HCT116 (cell line): Measurements from ENCODE around the gene SLC39A12. TPM values are rescaled to one million over a fixed set of nuclear protein-coding genes. Genes with fewer than 3 reads are reported as not detected.

Source experiments
- ATAC-seq: fragments of 200-7000 bp; cut with Tn5 transposase; 2 replicates; pipeline ENCODE4 v1.9.1; 2020; ENCODE audit warnings: mild to moderate bottlenecking, moderate library complexity
- BruUV-seq: library from RNA; stranded (reverse); fragments of 400-500 nt; replicated peaks from 2 replicates; lab custom pipeline; 2021; lab: Mats Ljungman, UMichigan
- CTCF ChIA-PET: fragments of 300-600 bp; sonication (Branson Sonifier 250); formaldehyde crosslinking; loops from one replicate; lab custom pipeline; 2021; ENCODE audit warnings: antibody characterized with exemption; lab: Charles Lee
- POLR2A ChIA-PET: fragments of 300-600, 350-600 bp; sonication (Branson Sonifier 250); formaldehyde crosslinking; loops from one replicate; lab custom pipeline; 2021; ENCODE audit warnings: antibody characterized with exemption; lab: Charles Lee
- RAD21 ChIA-PET, 2 experiments: fragments of 300-600 bp; sonication (Branson Sonifier 250); formaldehyde crosslinking; loops; one replicate each; lab custom pipeline; 2023; ENCODE audit warnings: low total read pairs in 2 of 2; ENCODE audit not compliant: uncharacterized antibody in 2 of 2, unreplicated experiment in 2 of 2, low non-redundant PET in 1 of 2; lab: Charles Lee
- DNase-seq: peaks from one replicate; pipeline ENCODE4 v3.0.0-alpha.2; 2010; ENCODE audit warnings: low read depth, low spot score
- H2AFZ ChIP-seq: fragments of 200-600 bp; shearing (Covaris generic), sonication (generic); 2 replicates; pipeline ENCODE4 v1.6.1; 2017; ENCODE audit warnings: low read depth, mixed run types, mixed read lengths, antibody characterized with exemption, low read length; ENCODE audit not compliant: poor library complexity, severe bottlenecking
- H3K27ac ChIP-seq: 2 replicates; pipeline ENCODE4 v1.5.1; 2012; ENCODE audit warnings: low read depth, low read length
- H3K27me3 ChIP-seq: fragments of 200-600 bp; sonication (generic); 2 replicates; pipeline ENCODE4 v1.6.1; 2016; ENCODE audit warnings: mixed run types, low read length, mixed read lengths; ENCODE audit not compliant: insufficient read depth
- H3K36me3 ChIP-seq, 2 experiments: fragments of 200-500 bp in 1 of 2; fragments of 200-600 bp in 1 of 2; sonication (Bioruptor generic) in 1 of 2; sonication (generic) in 1 of 2; 2 replicates each; pipeline versions ENCODE4 v1.5.1 to v1.6.1; 2014 to 2016; ENCODE audit warnings: low read length in 2 of 2, inconsistent platforms in 1 of 2, mixed read lengths in 1 of 2, mixed run types in 1 of 2; ENCODE audit not compliant: insufficient read depth in 2 of 2, control insufficient read depth in 1 of 2
- H3K4me1 ChIP-seq, 2 experiments: fragments of 200-600 bp in 1 of 2; sonication (generic) in 1 of 2; 2 replicates each; pipeline versions ENCODE4 v1.5.1 to v1.6.1; 2012 to 2017; ENCODE audit warnings: low read length in 2 of 2, inconsistent platforms in 1 of 2, mild to moderate bottlenecking in 1 of 2, mixed read lengths in 1 of 2, mixed run types in 1 of 2, moderate library complexity in 1 of 2; ENCODE audit not compliant: insufficient read depth in 2 of 2, control insufficient read depth in 1 of 2
- H3K4me2 ChIP-seq: fragments of 200-600 bp; sonication (generic); 2 replicates; pipeline ENCODE4 v1.6.1; 2017; ENCODE audit warnings: mixed run types, low read length, mixed read lengths
- H3K4me3 ChIP-seq, 2 experiments: fragments of 200-600 bp in 1 of 2; sonication (generic) in 1 of 2; replicated peaks in 1 of 2; 2 replicates each; pipeline ENCODE4 v1.5.1; 2011 to 2016; ENCODE audit warnings: low read length in 2 of 2, control low read depth in 1 of 2, low read depth in 1 of 2, mild to moderate bottlenecking in 1 of 2, mixed read lengths in 1 of 2, mixed run types in 1 of 2
- H3K79me2 ChIP-seq: fragments of 200-600 bp; sonication (generic); 2 replicates; pipeline ENCODE4 v1.6.1; 2017; ENCODE audit warnings: mild to moderate bottlenecking, mixed run types, low read length, moderate library complexity, mixed read lengths; ENCODE audit not compliant: insufficient read depth
- H3K9ac ChIP-seq: fragments of 200-600 bp; sonication (generic); 2 replicates; pipeline ENCODE4 v1.6.1; 2016; ENCODE audit warnings: low read length, mixed read lengths
- H3K9me2 ChIP-seq: fragments of 200-600 bp; sonication (generic), shearing (Covaris generic); 2 replicates; pipeline ENCODE4 v1.6.1; 2017; ENCODE audit warnings: mixed run types, mild to moderate bottlenecking, moderate library complexity; ENCODE audit not compliant: insufficient read depth
- H3K9me3 ChIP-seq, 2 experiments: fragments of 200-500 bp in 1 of 2; fragments of 200-600 bp in 1 of 2; sonication (Bioruptor generic) in 1 of 2; sonication (generic) in 1 of 2; 2 replicates each; pipeline ENCODE4 v1.6.1; 2014 to 2017; ENCODE audit warnings: low read length in 2 of 2, mixed read lengths in 2 of 2, inconsistent platforms in 1 of 2, low read depth in 1 of 2, mild to moderate bottlenecking in 1 of 2, mixed run types in 1 of 2, moderate library complexity in 1 of 2; ENCODE audit not compliant: control insufficient read depth in 1 of 2, insufficient read depth in 1 of 2
- H4K20me1 ChIP-seq: fragments of 200-600 bp; sonication (generic), shearing (Covaris generic); 2 replicates; pipeline ENCODE4 v1.6.1; 2017; ENCODE audit warnings: mixed run types, mild to moderate bottlenecking, moderate library complexity; ENCODE audit not compliant: insufficient read depth
- CBX3 ChIP-seq: IDR thresholded peaks from 2 replicates; pipeline ENCODE4 v1.6.1; 2012; ENCODE audit warnings: low read depth
- CEBPB ChIP-seq: IDR thresholded peaks from 2 replicates; pipeline ENCODE4 v1.6.1; 2012; ENCODE audit warnings: low read depth
- EGR1 ChIP-seq: IDR thresholded peaks from 2 replicates; pipeline ENCODE4 v1.6.1; 2012; ENCODE audit warnings: low read depth
- ELF1 ChIP-seq: IDR thresholded peaks from 2 replicates; pipeline ENCODE4 v1.6.1; 2012; ENCODE audit warnings: low read depth, borderline replicate concordance
- EZH2 ChIP-seq: fragments of 200-600 bp; sonication (generic); IDR thresholded peaks from 2 replicates; pipeline ENCODE4 v1.6.1; 2017; ENCODE audit warnings: antibody characterized with exemption, mixed run types
- EZH2phosphoT487 ChIP-seq: fragments of 200-600 bp; IDR thresholded peaks from 2 replicates; pipeline ENCODE4 v1.6.1; 2018; ENCODE audit warnings: antibody characterized with exemption, borderline replicate concordance
- FOSL1 ChIP-seq: IDR thresholded peaks from 2 replicates; pipeline ENCODE4 v1.6.1; 2012; ENCODE audit warnings: low read depth
- JUND ChIP-seq: IDR thresholded peaks from 2 replicates; pipeline ENCODE4 v1.6.1; 2012
- MAX ChIP-seq: IDR thresholded peaks from 2 replicates; pipeline ENCODE4 v1.6.1; 2012
- POLR2A ChIP-seq: IDR thresholded peaks from 2 replicates; pipeline ENCODE4 v1.7.0; 2011; ENCODE audit warnings: borderline replicate concordance; ENCODE audit not compliant: insufficient read depth, insufficient read length; ENCODE audit errors: extremely low read depth
- RAD21 ChIP-seq: IDR thresholded peaks from 2 replicates; pipeline ENCODE4 v1.6.1; 2012; ENCODE audit warnings: low read depth, mild to moderate bottlenecking
- SIN3A ChIP-seq: IDR thresholded peaks from 2 replicates; pipeline ENCODE4 v1.6.1; 2012; ENCODE audit warnings: low read depth
- SRF ChIP-seq: IDR thresholded peaks from 2 replicates; pipeline ENCODE4 v1.6.1; 2012; ENCODE audit warnings: low read depth
- TCF7L2 ChIP-seq: IDR thresholded peaks from 2 replicates; pipeline ENCODE4 v1.7.0; 2011; ENCODE audit warnings: borderline replicate concordance, inconsistent platforms; ENCODE audit not compliant: insufficient read depth, insufficient read length; ENCODE audit errors: extremely low read depth
- YY1 ChIP-seq: IDR thresholded peaks from 2 replicates; pipeline ENCODE4 v1.6.1; 2011; ENCODE audit warnings: low read length, low read depth, moderate library complexity, mild to moderate bottlenecking; ENCODE audit not compliant: insufficient replicate concordance; ENCODE audit errors: extremely low read depth
- ZBTB33 ChIP-seq: IDR thresholded peaks from 2 replicates; pipeline ENCODE4 v1.6.1; 2011; ENCODE audit warnings: mild to moderate bottlenecking, low read length, moderate library complexity; ENCODE audit not compliant: insufficient replicate concordance; ENCODE audit errors: extremely low read depth
- ZNF274 ChIP-seq: fragments of 200-500 bp; sonication (Bioruptor generic); IDR thresholded peaks from 2 replicates; pipeline ENCODE4 v1.6.1; 2014; ENCODE audit warnings: mild to moderate bottlenecking, low read depth, low read length, inconsistent platforms
- intact Hi-C: fragments of 100-400 bp; cut with micrococcal nuclease; formaldehyde crosslinking; loops from 2 replicates; pipeline ENCODE4 v1.10.0; 2022
- total RNA-seq: library from RNA; stranded (reverse); gene quantifications from one replicate; pipeline ENCODE4 v1.2.1, GENCODE V29; 2021; ENCODE audit not compliant: unreplicated experiment
- TF ChIP-seq, protein P1 (sequence below): IDR thresholded peaks from 2 replicates; pipeline ENCODE4 v1.6.1; 2012
- TF ChIP-seq, protein P2 (sequence below): IDR thresholded peaks from 2 replicates; pipeline ENCODE4 v1.6.1; 2012; ENCODE audit warnings: low read depth
- TF ChIP-seq, protein P3 (sequence below), 3 experiments: fragments of 200-600 bp in 1 of 3; sonication (generic) in 1 of 3; IDR thresholded peaks in 2 of 3; conservative IDR thresholded peaks in 1 of 3; 2 replicates each; pipeline ENCODE4 v1.5.1; 2012 to 2017; ENCODE audit warnings: low read depth in 2 of 3, low read length in 2 of 3, antibody characterized with exemption in 1 of 3, borderline replicate concordance in 1 of 3, control low read depth in 1 of 3, mild to moderate bottlenecking in 1 of 3, mixed read lengths in 1 of 3, mixed run types in 1 of 3, moderate library complexity in 1 of 3; ENCODE audit not compliant: insufficient read depth in 1 of 3

SLC39A12 gene
- total RNA-seq, 1 experiment from 2014 or later = not detected

- ATAC-seq (no peak), DNase-seq (no peak)
- Histone ChIP-seq H2AFZ (no peak overlapping the region), H3K9me2 (no peaks in the 10 kb centered on the region), H3K4me2 (no peak overlapping the region), H3K36me3 (no peaks in the 10 kb centered on the region), H3K27me3 (peaks cover 15% of the 10 kb centered on the region), H3K9ac (no peak overlapping the region), H3K4me3 (no peak overlapping the region), H3K9me3 (no peaks in the 10 kb centered on the region), H3K4me1 (no peaks in the 10 kb centered on the region), H4K20me1 (no peaks in the 10 kb centered on the region), H3K27ac (no peak overlapping the region), H3K79me2 (no peaks in the 10 kb centered on the region)
- ChIA-PET CTCF (no interaction called here), RAD21 (no interaction called here), POLR2A (no interaction called here)
- intact Hi-C loops = no loop called here
- BruUV-seq = no TSS peak
- TF ChIP-seq YY1 (no peak), MAX (no peak), SIN3A (no peak), RAD21 (no peak), EGR1 (no peak), ZBTB33 (no peak), FOSL1 (no peak), CEBPB (no peak), EZH2 (no peak), EZH2phosphoT487 (no peak), ELF1 (no peak), SRF (no peak), ZNF274 (no peak), CBX3 (no peak), JUND (no peak), TCF7L2 (no peak), POLR2A (no peak)
- TF ChIP-seq, protein P1, sequence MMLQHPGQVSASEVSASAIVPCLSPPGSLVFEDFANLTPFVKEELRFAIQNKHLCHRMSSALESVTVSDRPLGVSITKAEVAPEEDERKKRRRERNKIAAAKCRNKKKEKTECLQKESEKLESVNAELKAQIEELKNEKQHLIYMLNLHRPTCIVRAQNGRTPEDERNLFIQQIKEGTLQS = no peak
- TF ChIP-seq, protein P2, sequence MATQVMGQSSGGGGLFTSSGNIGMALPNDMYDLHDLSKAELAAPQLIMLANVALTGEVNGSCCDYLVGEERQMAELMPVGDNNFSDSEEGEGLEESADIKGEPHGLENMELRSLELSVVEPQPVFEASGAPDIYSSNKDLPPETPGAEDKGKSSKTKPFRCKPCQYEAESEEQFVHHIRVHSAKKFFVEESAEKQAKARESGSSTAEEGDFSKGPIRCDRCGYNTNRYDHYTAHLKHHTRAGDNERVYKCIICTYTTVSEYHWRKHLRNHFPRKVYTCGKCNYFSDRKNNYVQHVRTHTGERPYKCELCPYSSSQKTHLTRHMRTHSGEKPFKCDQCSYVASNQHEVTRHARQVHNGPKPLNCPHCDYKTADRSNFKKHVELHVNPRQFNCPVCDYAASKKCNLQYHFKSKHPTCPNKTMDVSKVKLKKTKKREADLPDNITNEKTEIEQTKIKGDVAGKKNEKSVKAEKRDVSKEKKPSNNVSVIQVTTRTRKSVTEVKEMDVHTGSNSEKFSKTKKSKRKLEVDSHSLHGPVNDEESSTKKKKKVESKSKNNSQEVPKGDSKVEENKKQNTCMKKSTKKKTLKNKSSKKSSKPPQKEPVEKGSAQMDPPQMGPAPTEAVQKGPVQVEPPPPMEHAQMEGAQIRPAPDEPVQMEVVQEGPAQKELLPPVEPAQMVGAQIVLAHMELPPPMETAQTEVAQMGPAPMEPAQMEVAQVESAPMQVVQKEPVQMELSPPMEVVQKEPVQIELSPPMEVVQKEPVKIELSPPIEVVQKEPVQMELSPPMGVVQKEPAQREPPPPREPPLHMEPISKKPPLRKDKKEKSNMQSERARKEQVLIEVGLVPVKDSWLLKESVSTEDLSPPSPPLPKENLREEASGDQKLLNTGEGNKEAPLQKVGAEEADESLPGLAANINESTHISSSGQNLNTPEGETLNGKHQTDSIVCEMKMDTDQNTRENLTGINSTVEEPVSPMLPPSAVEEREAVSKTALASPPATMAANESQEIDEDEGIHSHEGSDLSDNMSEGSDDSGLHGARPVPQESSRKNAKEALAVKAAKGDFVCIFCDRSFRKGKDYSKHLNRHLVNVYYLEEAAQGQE = no peak
- TF ChIP-seq, protein P3, sequence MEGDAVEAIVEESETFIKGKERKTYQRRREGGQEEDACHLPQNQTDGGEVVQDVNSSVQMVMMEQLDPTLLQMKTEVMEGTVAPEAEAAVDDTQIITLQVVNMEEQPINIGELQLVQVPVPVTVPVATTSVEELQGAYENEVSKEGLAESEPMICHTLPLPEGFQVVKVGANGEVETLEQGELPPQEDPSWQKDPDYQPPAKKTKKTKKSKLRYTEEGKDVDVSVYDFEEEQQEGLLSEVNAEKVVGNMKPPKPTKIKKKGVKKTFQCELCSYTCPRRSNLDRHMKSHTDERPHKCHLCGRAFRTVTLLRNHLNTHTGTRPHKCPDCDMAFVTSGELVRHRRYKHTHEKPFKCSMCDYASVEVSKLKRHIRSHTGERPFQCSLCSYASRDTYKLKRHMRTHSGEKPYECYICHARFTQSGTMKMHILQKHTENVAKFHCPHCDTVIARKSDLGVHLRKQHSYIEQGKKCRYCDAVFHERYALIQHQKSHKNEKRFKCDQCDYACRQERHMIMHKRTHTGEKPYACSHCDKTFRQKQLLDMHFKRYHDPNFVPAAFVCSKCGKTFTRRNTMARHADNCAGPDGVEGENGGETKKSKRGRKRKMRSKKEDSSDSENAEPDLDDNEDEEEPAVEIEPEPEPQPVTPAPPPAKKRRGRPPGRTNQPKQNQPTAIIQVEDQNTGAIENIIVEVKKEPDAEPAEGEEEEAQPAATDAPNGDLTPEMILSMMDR (IDR thresholded peaks at IDR 0.05 in 2 of 3, conservative IDR thresholded peaks at IDR 0.05 in 1 of 3; ENCODE audit: borderline replicate concordance in 1 of 3, insufficient read depth in 1 of 3, low read depth in 2 of 3, low read length in 2 of 3) = no peak
These were observed 135.0 kb downstream of the SLC39A12 start for GRCh38 chr10:18086746-18087145.
